ENCODE measurements around the gene TFEB.
A peak's percentile ranks its signal among the peaks of the same experiment; 100 is the strongest.

TFEB gene

DNA sequence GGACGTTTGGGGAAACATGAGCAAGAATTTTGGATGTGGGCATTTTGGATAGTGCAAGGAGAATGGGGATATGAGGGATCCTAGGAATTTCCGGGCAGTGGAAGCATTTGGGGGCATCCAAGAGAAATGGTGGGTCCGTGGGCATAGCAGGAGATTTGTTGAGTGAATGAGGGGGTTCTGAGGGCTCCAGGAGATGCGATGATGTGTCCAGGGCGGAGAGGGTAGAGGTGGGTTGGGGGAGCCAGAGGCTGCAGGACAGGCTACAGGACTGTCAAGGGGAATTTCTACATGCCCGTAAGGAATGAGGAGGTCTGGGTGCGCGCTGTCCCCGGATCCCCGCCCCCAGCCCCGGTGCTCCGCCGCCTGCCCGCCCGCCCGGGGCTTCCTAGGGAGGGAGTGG, 43.9 kb upstream of the TFEB start:
- peak overlapping the region; percentile 62 for H3K4me3 ChIP-seq (ENCODE audit: low read depth, low read length)
- TF ChIP-seq CTCF (IDR thresholded peaks at IDR 0.05; ENCODE audit: borderline replicate concordance, insufficient read depth, low read depth, low read length): no peak

DNA sequence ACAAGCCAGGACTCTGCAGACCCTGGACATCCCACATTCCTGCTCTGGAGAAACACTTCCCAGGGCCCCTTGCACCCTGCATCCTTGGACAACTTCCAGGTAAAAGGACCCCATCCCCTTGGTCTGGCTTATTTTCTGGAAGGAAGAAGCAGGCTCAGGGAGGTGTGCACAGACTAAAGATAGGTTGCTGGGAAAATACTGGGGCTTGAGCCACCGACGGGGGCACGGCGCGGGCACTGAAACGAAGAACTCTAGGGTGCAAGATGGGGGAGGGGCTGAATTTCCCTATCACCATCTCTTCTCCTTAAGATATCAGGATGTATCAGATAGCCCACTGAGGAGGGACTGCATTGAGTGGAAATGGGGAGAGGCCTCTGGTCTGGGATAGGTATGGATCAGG, 43.5 kb upstream of the TFEB start:
- TF ChIP-seq CTCF (IDR thresholded peaks at IDR 0.05; ENCODE audit: borderline replicate concordance, insufficient read depth, low read depth, low read length): no peak
- no peak overlapping the region for H3K4me3 ChIP-seq (ENCODE audit: low read depth, low read length)

- TF ChIP-seq CTCF (IDR thresholded peaks at IDR 0.05; ENCODE audit: borderline replicate concordance, insufficient read depth, low read depth, low read length): no peak
- H3K4me3 ChIP-seq (ENCODE audit: low read depth, low read length): no peak overlapping the region
Measured at GRCh38 chr6:41777551-41778285, 42.3 kb upstream of the TFEB start.

DNA sequence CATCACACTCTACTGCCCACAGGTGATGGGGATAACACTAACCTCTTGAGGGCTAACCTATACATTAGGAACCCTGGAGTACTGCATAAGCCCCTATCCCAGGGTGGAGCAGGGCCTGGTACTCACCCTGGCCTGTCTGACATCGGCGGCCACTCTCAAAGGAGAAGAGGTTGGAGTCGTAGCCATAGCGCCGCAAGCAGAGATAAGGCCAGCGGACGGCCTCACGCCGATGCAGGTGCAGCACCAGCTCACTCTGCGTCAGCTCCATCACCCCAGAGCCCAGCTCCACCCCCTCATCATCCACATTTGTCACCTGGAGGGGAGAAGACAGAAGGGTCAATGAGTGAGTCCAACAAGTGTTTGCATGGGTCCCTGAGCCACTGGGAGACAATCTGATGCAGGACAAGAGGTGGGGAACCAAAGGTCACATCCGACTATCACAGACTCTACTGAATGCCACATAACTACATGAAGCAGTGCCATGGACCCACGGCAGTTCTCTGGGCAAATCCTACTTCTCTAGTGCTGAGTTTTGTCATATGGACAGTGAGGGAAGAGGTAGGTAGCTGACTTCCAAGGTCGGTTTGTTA, 40.0 kb upstream of the TFEB start:
- TF ChIP-seq CTCF (IDR thresholded peaks at IDR 0.05; ENCODE audit: borderline replicate concordance, insufficient read depth, low read depth, low read length): no peak
- no peak overlapping the region for H3K4me3 ChIP-seq (ENCODE audit: low read depth, low read length)

DNA sequence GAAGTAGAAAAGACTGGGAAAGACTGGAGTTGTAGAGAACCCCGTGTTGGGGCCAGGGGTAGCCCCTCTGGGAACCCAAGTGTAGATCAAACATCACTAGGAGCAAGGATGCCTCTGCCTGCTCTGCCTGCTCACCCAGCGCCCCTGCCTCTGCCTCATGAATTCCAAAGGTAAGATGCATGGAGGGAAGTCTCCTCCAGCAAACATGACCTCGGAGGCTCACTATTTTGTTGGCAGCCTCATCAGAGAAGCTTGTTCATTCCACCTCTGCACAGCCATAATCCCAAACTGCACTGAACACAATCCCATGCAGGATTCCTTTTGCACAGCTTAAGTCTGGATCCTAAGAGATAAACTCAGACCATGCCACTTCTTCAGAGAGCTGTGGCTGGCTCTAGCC, 39.4 kb upstream of the TFEB start:
- no peak overlapping the region for H3K4me3 ChIP-seq (ENCODE audit: low read depth, low read length)
- no peak for TF ChIP-seq CTCF (IDR thresholded peaks at IDR 0.05; ENCODE audit: borderline replicate concordance, insufficient read depth, low read depth, low read length)

DNA sequence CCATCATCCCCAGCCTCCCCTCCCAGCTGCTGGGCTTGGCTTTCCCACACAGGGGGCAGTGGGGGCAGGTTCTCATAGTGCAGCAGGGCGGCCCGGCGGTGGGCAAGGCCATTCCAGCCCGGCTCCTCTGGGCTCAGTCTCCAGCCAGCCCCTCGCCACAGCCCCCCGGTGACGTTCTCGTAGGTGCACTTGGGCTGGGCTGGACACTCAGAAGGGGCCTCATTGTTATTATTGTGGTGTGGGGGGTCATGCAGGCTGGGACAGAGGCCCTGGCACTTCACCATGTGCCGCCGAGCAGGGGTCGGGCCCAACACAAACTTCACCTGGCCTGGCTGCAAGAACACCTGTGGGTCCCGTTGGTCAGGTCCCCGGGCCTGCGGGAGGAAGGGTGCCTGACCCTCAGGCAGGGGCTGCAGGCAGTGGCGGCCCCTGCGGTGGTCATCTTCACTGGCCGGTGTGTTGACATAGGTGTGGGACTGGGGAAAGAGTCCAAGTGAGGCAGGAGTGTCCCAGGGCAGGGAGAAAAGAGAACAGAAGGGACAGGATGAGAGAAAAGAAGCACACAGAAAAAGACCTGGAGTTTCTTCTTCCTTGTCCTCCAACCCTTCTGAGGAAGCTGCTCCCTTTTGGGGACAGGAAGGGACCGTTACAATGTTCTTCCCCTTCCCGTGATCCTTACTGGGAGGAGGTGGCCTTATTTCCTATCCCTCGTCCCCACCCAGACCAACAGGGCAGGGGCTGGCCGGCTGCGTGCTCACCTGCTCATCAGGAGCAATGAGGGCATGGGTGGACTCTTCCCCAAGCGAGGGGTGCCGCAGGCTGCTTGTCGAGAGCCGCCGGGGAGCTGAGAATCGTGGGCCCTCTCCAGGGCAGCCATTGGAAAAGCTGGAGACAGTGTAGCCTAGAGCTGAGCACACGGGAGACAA, 35.9 kb upstream of the TFEB start:
- no peak overlapping the region for H3K4me3 ChIP-seq (ENCODE audit: low read depth, low read length)
- no peak for TF ChIP-seq CTCF (IDR thresholded peaks at IDR 0.05; ENCODE audit: borderline replicate concordance, insufficient read depth, low read depth, low read length)

Data from GM12875 (cell line).